ENCODE results near the gene LRRN4CL. TPM values are rescaled to one million over a fixed set of nuclear protein-coding genes. Genes with fewer than 3 reads are reported as not detected.

LRRN4CL gene
- total and polyA plus RNA-seq, 9 of the 15 experiments (the other 6 are each of a cell fraction or from before 2014, with no cell fraction given) = 0.03 to 0.11 (median 0.05) TPM; not detected in 4

DNA sequence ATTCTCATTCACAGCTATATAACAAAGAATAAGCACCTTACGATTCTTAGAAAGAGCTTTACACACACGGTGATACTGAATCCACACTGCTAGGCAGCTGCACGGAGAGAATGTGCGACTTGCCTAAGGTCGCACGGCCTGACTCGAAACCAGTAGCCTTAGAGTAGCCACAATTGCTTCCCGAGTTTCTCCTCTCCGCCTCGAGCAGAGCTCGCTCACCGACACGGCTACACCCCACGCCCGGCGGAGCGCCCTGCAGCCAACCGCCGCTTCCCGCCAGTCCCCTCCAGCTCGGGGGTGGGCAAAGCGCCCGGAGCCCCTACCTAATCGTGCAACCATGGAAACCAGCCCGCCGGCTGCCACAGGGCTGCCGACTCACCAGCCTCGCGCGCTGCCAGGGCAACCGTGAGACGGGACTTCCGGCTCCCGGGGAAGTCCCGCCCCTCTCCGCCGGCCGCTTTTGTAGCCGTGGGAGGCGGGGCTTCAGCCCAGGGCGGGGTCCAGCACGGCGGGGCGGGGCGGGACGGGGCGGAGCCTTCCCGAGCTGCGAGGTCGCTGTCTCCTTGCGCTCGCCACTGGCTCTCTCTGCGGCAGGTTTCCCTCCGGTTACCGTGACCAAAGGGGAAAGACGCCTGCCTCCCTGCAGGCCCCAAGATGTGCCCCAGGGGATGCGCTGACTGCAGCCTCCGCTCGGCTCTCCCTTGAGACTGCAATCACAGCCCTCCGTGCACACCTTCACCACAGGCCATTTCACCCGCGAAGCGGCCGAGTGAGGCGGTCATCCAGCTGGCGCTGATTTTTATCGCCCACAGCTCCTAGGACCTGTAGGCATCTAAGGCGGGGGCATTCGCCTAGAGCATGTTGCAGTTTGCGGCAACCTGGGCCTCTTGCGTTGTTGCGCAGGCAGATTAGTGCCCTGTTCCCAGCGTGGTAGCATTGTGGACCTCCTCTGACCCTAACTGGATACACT is 16.8 kb upstream of the LRRN4CL start (continued):
- TF ChIP-seq, protein P1, sequence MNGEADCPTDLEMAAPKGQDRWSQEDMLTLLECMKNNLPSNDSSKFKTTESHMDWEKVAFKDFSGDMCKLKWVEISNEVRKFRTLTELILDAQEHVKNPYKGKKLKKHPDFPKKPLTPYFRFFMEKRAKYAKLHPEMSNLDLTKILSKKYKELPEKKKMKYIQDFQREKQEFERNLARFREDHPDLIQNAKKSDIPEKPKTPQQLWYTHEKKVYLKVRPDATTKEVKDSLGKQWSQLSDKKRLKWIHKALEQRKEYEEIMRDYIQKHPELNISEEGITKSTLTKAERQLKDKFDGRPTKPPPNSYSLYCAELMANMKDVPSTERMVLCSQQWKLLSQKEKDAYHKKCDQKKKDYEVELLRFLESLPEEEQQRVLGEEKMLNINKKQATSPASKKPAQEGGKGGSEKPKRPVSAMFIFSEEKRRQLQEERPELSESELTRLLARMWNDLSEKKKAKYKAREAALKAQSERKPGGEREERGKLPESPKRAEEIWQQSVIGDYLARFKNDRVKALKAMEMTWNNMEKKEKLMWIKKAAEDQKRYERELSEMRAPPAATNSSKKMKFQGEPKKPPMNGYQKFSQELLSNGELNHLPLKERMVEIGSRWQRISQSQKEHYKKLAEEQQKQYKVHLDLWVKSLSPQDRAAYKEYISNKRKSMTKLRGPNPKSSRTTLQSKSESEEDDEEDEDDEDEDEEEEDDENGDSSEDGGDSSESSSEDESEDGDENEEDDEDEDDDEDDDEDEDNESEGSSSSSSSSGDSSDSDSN (IDR thresholded peaks at IDR 0.05; ENCODE audit: borderline replicate concordance in 1 of 2, low read depth in 2 of 2, low read length in 2 of 2) = no peak
- TF ChIP-seq ZSCAN32 (CRISPR knock-in tag; IDR thresholded peaks at IDR 0.05) (0 out of 2 replicates have a peak, but pooled peaks have one; percentile 29), STAT5A (IDR thresholded peaks at IDR 0.05; ENCODE audit: borderline replicate concordance, low read length) (no peak), RBM34 (IDR thresholded peaks at IDR 0.05; ENCODE audit: borderline replicate concordance, insufficient read depth, low read length) (0 out of 2 replicates have a peak, but pooled peaks have one; percentile 49), ZNF274 (IDR thresholded peaks at IDR 0.05; ENCODE audit: borderline replicate concordance, low read depth, low read length) (no peak), KAT8 (IDR thresholded peaks at IDR 0.05; ENCODE audit: low read depth) (no peak), HDAC8 (tag; IDR thresholded peaks at IDR 0.05) (0 out of 2 replicates have a peak, but pooled peaks have one; percentile 32), LARP7 (IDR thresholded peaks at IDR 0.05) (no peak), ZNF184 (CRISPR knock-in tag; IDR thresholded peaks at IDR 0.05) (no peak), CCNT2 (IDR thresholded peaks at IDR 0.05; ENCODE audit: borderline replicate concordance, extremely low read depth, insufficient read length, low read depth, low read length) (peak; percentile 57), ZNF717 (CRISPR knock-in tag; IDR thresholded peaks at IDR 0.05) (peak; percentile 83; the same call in 1 of the 2 replicates)
- TF ChIP-seq, protein P2, sequence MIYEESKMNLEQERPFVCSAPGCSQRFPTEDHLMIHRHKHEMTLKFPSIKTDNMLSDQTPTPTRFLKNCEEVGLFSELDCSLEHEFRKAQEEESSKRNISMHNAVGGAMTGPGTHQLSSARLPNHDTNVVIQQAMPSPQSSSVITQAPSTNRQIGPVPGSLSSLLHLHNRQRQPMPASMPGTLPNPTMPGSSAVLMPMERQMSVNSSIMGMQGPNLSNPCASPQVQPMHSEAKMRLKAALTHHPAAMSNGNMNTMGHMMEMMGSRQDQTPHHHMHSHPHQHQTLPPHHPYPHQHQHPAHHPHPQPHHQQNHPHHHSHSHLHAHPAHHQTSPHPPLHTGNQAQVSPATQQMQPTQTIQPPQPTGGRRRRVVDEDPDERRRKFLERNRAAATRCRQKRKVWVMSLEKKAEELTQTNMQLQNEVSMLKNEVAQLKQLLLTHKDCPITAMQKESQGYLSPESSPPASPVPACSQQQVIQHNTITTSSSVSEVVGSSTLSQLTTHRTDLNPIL (CRISPR knock-in tag; IDR thresholded peaks at IDR 0.05) = no peak
- TF ChIP-seq, protein P3, sequence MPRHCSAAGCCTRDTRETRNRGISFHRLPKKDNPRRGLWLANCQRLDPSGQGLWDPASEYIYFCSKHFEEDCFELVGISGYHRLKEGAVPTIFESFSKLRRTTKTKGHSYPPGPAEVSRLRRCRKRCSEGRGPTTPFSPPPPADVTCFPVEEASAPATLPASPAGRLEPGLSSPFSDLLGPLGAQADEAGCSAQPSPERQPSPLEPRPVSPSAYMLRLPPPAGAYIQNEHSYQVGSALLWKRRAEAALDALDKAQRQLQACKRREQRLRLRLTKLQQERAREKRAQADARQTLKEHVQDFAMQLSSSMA (CRISPR knock-in tag; IDR thresholded peaks at IDR 0.05) = peak; percentile 69; the same call in 1 of the 2 replicates

Data from K562 (cell line).